ENCODE data around the gene NLGN2. TPM values are rescaled to one million over a fixed set of nuclear protein-coding genes. Genes with fewer than 3 reads are reported as not detected.
A peak's percentile ranks its signal among the peaks of the same experiment; 100 is the strongest.

Gene NLGN2
- total and polyA plus RNA-seq, 4 donors, result 0.24 to 2.4 (median 0.90) TPM

- H3K36me3 ChIP-seq (ENCODE audit: control insufficient read depth in 4 of 4, insufficient read depth in 3 of 4, low read depth in 1 of 4, low read length in 3 of 4), result no peaks in the 10 kb centered on the region
- peak overlapping the region; percentile 88 to 93 for H3K27ac ChIP-seq (ENCODE audit: low read depth in 1 of 2, low read length in 2 of 2)
- WGBS, result 8% methylated on average over 16 of the region's 16 CpGs
- peaks cover 4 to 8% (median 7%) of the 10 kb centered on the region in 4 donors for H3K4me1 ChIP-seq (ENCODE audit: control insufficient read depth in 4 of 4, insufficient read depth in 4 of 4, low read length in 3 of 4)
- no peaks in the 10 kb centered on the region for H3K9me3 ChIP-seq (ENCODE audit: control insufficient read depth in 4 of 4, low read length in 3 of 4)
- H3K4me3 ChIP-seq (ENCODE audit: low read depth in 1 of 3, low read length in 3 of 3), result peak overlapping the region; percentile 50 to 91 (median 62)
- H3K27me3 ChIP-seq (ENCODE audit: control insufficient read depth in 4 of 4, insufficient read depth in 4 of 4, low read length in 3 of 4), result no peaks in the 10 kb centered on the region
- TF ChIP-seq GABPA (IDR thresholded peaks at IDR 0.05 in 1 of 2, conservative IDR thresholded peaks at IDR 0.05 in 1 of 2), result no peak
- peak; percentile 37 to 59 for TF ChIP-seq RXRA (IDR thresholded peaks at IDR 0.05)
- TF ChIP-seq HNF4A (conservative IDR thresholded peaks at IDR 0.05), result peak; percentile 64 to 70
- TF ChIP-seq HNF4G (IDR thresholded peaks at IDR 0.05), result peak; percentile 24
- peak overlapping the region; percentile 82 to 94 for H3K9ac ChIP-seq (ENCODE audit: low read depth in 1 of 2, low read length in 2 of 2)
- DNase-seq (ENCODE audit: low spot score), result peak; percentile 75
Measured at GRCh38 chr17:7403043-7403726, 4.5 kb upstream of the NLGN2 start.

DNA sequence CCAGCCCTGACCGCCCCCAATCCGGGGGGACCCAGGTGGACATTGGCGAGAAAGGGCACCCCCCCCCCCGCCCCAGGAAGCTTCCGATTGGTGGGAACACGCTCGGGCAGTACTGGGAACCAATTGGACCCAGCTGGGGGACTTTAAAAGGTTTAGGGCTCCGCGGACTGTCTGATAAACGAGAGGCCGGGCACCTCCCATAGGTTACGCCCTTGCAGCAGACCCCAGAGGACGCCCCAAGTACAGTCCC lies 4.0 kb upstream of the NLGN2 start:
- peak overlapping the region; percentile 88 to 93 for H3K27ac ChIP-seq (ENCODE audit: low read depth in 1 of 2, low read length in 2 of 2)
- no peaks in the 10 kb centered on the region for H3K9me3 ChIP-seq (ENCODE audit: control insufficient read depth in 4 of 4, low read length in 3 of 4)
- peaks cover 4 to 8% (median 7%) of the 10 kb centered on the region in 4 donors for H3K4me1 ChIP-seq (ENCODE audit: control insufficient read depth in 4 of 4, insufficient read depth in 4 of 4, low read length in 3 of 4)
- no peak for DNase-seq (ENCODE audit: low spot score)
- H3K27me3 ChIP-seq (ENCODE audit: control insufficient read depth in 4 of 4, insufficient read depth in 4 of 4, low read length in 3 of 4), result no peaks in the 10 kb centered on the region
- peak overlapping the region; percentile 50 to 91 (median 62) for H3K4me3 ChIP-seq (ENCODE audit: low read depth in 1 of 3, low read length in 3 of 3)
- under 1% methylated on average over 13 of the region's 13 CpGs for WGBS
- no peaks in the 10 kb centered on the region for H3K36me3 ChIP-seq (ENCODE audit: control insufficient read depth in 4 of 4, insufficient read depth in 3 of 4, low read depth in 1 of 4, low read length in 3 of 4)
- TF ChIP-seq HNF4A (conservative IDR thresholded peaks at IDR 0.05) (no peak), EGR1 (IDR thresholded peaks at IDR 0.05; ENCODE audit: low read depth in 2 of 2) (peak in 1 of 2 donors; percentile 11), GABPA (IDR thresholded peaks at IDR 0.05 in 1 of 2, conservative IDR thresholded peaks at IDR 0.05 in 1 of 2) (peak in 1 of 2 donors; percentile 16), HNF4G (IDR thresholded peaks at IDR 0.05) (peak; percentile 1), RAD21 (IDR thresholded peaks at IDR 0.05) (no peak), RXRA (IDR thresholded peaks at IDR 0.05) (no peak), NR2F2 (IDR thresholded peaks at IDR 0.05) (peak; percentile 28)
- TF ChIP-seq, protein P1, sequence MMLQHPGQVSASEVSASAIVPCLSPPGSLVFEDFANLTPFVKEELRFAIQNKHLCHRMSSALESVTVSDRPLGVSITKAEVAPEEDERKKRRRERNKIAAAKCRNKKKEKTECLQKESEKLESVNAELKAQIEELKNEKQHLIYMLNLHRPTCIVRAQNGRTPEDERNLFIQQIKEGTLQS (IDR thresholded peaks at IDR 0.05), result no peak
- TF ChIP-seq, protein P2, sequence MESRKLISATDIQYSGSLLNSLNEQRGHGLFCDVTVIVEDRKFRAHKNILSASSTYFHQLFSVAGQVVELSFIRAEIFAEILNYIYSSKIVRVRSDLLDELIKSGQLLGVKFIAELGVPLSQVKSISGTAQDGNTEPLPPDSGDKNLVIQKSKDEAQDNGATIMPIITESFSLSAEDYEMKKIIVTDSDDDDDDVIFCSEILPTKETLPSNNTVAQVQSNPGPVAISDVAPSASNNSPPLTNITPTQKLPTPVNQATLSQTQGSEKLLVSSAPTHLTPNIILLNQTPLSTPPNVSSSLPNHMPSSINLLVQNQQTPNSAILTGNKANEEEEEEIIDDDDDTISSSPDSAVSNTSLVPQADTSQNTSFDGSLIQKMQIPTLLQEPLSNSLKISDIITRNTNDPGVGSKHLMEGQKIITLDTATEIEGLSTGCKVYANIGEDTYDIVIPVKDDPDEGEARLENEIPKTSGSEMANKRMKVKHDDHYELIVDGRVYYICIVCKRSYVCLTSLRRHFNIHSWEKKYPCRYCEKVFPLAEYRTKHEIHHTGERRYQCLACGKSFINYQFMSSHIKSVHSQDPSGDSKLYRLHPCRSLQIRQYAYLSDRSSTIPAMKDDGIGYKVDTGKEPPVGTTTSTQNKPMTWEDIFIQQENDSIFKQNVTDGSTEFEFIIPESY (IDR thresholded peaks at IDR 0.05), result peak; percentile 3
- TF ChIP-seq, protein P3, sequence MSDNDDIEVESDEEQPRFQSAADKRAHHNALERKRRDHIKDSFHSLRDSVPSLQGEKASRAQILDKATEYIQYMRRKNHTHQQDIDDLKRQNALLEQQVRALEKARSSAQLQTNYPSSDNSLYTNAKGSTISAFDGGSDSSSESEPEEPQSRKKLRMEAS (IDR thresholded peaks at IDR 0.05), result no peak
- H3K9ac ChIP-seq (ENCODE audit: low read depth in 1 of 2, low read length in 2 of 2), result peak overlapping the region in 1 of 2 donors; percentile 94

GRCh38 chr17:7403977-7404736 lies 3.5 kb upstream of the NLGN2 start, which contains the start of gene TMEM256:
TMEM256 (minus strand) TSS chr17:7404097; CDS start chr17:7404084, 13 bp downstream.
- no peaks in the 10 kb centered on the region for H3K36me3 ChIP-seq (ENCODE audit: control insufficient read depth in 4 of 4, insufficient read depth in 3 of 4, low read depth in 1 of 4, low read length in 3 of 4)
- peak within 1 kb of the TSS; percentile 50 to 91 (median 67) for H3K4me3 ChIP-seq (ENCODE audit: low read depth in 1 of 3, low read length in 3 of 3)
- WGBS, result under 1% methylated on average over 49 of the region's 49 CpGs
- H3K27ac ChIP-seq (ENCODE audit: low read depth in 1 of 2, low read length in 2 of 2), result peak within 1 kb of the TSS; percentile 88 to 93
- H3K9ac ChIP-seq (ENCODE audit: low read depth in 1 of 2, low read length in 2 of 2), result peak within 1 kb of the TSS; percentile 82 to 94
- DNase-seq (ENCODE audit: low spot score), result peak; percentile 97
- peaks cover 4 to 8% (median 7%) of the 10 kb centered on the region in 4 donors for H3K4me1 ChIP-seq (ENCODE audit: control insufficient read depth in 4 of 4, insufficient read depth in 4 of 4, low read length in 3 of 4)
- H3K27me3 ChIP-seq (ENCODE audit: control insufficient read depth in 4 of 4, insufficient read depth in 4 of 4, low read length in 3 of 4), result no peaks in the 10 kb centered on the region
- H3K9me3 ChIP-seq (ENCODE audit: control insufficient read depth in 4 of 4, low read length in 3 of 4), result no peaks in the 10 kb centered on the region
- TF ChIP-seq, protein P1 (IDR thresholded peaks at IDR 0.05), result no peak
- no peak for TF ChIP-seq FOXA2 (IDR thresholded peaks at IDR 0.05)
- TF ChIP-seq GABPA (IDR thresholded peaks at IDR 0.05 in 1 of 2, conservative IDR thresholded peaks at IDR 0.05 in 1 of 2), result peak in 1 of 2 donors; percentile 55
- no peak for TF ChIP-seq HNF4G (IDR thresholded peaks at IDR 0.05)
- peak; percentile 40 to 50 for TF ChIP-seq HNF4A (conservative IDR thresholded peaks at IDR 0.05)
- TF ChIP-seq NR2F2 (IDR thresholded peaks at IDR 0.05), result no peak
- TF ChIP-seq YY1 (IDR thresholded peaks at IDR 0.05), result peak; percentile 97
- no peak for TF ChIP-seq FOXA1 (IDR thresholded peaks at IDR 0.05)
- peak; percentile 70 for TF ChIP-seq REST (IDR thresholded peaks at IDR 0.05)
- TF ChIP-seq RXRA (IDR thresholded peaks at IDR 0.05), result peak in 1 of 2 donors; percentile 42
- peak; percentile 98 for TF ChIP-seq SP1 (IDR thresholded peaks at IDR 0.05)
- peak in 1 of 2 donors; percentile 34 for TF ChIP-seq EGR1 (IDR thresholded peaks at IDR 0.05; ENCODE audit: low read depth in 2 of 2)
- TF ChIP-seq JUND (IDR thresholded peaks at IDR 0.05), result peak; percentile 36 to 42
- TF ChIP-seq TAF1 (conservative IDR thresholded peaks at IDR 0.05), result peak; percentile 80
